HG03103 (cell line): ENCODE results near the gene EXO1.
"Not testable (repeated sequence)": the region's sequence is repeated elsewhere in the genome, so short reads cannot be mapped to it uniquely, and the experiment has no call there.

Experiments
- ATAC-seq: cut with Tn5 transposase; IDR thresholded peaks from one replicate; pipeline ENCODE4 v1.9.1; 2021; ENCODE audit warnings: low read depth; ENCODE audit not compliant: unreplicated experiment

EXO1 gene

DNA sequence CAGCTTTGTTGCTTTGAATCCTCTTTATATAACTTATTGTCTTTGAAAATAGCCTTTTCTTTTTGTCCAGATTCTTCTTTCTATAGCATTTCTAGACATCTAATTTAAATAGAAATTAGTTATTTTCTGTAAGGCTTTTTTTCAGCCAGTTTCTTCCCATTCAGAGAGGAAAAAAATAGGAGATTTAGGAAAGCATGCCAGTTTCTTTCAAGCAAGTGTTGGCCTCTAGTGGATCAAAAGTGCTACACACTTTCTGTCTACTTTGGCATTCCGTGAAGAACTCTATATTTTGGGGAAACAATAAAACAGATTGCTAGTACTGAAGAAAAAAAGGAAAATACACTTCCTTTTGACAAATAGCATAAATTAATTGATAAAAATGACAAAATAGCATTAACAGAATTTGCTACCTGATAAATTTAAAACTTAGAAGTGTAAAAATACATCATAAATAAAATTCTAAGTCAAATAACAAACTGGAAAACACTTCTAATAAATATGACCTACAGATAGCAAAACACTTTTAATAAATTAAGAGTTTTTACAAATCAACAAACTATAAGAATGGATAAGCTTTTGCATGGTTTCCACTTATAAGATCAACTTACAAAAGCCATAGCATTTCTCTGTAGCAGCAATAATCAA lies 13.1 kb upstream of the EXO1 start:
- no peak for ATAC-seq

DNA sequence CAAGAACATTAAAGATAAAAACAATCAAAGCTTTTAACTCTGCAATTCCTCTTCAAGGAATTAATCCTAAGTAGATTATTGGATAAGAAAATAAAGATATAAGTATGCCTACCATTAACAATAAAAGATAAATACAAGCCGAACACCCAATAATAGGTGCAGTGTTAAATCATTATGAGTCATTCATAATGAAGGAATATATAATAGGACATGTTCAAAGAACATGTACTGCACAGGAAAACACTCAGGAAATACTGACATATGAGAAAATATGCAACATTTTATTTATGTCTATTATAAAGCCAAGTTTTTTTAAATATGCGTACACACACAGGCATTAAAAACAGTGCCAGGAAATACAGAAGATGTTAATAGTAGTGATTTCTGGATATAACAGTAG lies 11.1 kb upstream of the EXO1 start:
- no peak for ATAC-seq

DNA sequence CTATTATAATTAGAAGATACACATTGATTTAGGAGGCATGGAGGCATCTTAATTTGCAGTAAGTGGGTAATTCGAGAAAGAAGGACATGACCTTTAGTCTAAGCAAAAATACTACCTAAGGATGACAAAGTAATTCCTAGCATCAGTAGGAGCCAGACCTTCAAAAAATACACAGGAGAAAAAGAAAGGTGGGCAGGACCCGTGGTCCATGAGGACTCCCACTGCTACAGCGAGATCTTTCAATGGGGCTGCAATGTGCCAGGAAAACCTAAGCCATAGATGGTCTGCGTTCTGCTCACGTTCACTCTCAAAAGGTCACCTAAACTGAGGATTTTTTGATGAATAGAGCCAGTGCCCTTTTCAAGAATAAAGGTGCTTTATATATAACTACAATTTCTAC lies 10.6 kb upstream of the EXO1 start:
- no peak for ATAC-seq

DNA sequence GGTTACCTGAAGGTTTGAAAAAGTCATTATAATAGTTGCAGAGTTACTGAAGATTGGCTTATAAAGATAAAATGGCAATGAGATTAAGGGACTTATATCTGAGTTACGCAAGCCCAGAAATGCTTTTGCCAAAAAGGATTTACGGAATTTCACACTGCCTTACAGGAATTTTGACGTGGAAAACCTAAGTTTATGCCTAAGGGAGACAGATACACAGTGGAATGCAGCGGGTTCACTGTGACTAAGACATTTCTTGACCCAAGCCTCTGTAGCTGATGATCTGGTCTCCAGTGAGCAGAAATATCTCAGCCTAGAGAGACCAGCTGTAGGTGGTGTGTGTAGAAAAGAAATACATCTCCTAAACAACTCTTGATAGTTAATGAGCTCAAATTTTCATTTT lies 10.1 kb upstream of the EXO1 start:
- ATAC-seq = no peak

DNA sequence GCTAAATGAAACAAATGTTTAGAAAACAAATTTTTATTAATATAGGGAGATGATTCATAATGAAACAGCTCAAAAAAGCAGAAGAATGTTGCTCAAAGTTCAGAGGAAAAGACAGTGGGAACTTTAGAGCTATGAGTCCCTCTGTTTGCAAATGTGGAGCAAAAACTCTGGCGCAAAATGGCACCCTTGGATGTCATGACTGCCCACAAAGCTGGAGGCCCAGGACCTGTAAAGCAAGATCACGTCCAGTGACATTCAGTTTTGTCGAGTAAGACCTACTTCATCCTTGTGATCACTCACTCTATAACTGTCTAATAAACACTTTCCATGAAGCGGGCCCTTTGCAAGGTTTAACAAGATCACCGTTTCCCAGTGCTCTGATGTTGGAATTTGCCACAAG lies 9.1 kb upstream of the EXO1 start:
- ATAC-seq = no peak

DNA sequence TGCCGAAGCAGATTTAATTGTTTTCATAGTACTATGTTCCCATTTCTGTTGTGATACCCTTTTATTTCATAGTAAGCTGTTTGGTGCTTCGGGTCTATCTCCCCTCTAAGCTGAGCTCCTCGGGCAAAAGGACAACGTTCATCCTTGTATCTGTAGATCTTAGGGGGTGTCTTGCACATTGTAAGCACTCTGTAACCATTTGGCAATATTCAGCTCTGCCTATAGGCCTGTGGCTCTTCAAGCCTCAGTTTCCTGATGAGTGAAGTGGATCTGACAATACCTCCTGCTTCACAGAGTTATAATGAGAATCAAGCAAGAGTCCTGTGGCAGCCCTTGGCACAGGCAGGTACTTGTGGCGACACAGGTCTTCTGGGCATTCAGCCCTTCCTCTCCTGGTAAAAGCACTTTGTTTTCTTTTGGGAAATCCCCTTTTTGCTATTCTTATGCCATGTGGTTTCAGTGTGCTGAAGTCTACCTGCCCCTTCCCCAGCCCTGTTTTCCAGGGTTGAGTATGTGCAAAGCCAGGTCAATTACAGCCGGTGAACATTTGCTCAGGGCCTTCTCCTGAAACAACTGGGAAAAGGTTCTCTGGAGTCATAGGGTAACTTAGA lies 8.5 kb upstream of the EXO1 start:
- ATAC-seq = no peak

DNA sequence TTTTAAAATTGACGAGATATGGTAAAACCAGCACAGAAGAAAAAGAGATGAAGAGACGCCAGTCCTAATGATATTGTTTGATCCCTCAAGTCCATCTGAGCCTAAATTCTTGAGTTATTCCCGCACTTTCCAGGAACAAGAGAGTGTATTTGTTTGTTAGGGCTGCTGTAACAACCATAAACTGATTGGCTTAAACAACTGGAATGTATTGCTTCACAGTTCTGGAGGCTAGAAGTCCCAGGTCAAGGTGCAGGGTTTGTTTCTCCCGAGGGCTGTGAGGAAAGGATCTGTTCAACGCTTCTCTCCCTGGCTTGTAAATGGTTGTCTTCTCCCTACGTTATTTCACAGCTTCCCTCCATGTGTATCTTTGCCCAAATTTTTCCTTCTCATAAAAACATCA lies 7.8 kb upstream of the EXO1 start:
- no peak for ATAC-seq

DNA sequence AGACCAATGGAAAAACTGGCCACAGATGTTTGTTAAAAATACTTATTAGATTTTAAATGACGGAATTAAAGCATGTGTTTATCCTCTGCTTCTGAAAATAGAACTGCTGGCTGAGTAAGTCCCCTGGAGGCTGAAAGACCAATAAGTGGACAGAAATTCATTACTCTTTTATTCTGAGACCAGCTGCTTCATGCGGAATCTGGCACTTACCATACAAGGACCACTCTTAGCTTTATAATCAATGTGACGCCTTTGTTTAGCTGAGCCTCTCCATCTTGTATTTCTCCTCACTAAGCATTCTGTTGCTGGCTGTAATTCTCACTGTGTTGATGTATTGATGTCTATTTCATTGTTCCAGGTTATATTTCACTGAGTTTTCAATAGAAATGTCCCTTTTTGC lies 6.3 kb upstream of the EXO1 start:
- ATAC-seq = no peak

DNA sequence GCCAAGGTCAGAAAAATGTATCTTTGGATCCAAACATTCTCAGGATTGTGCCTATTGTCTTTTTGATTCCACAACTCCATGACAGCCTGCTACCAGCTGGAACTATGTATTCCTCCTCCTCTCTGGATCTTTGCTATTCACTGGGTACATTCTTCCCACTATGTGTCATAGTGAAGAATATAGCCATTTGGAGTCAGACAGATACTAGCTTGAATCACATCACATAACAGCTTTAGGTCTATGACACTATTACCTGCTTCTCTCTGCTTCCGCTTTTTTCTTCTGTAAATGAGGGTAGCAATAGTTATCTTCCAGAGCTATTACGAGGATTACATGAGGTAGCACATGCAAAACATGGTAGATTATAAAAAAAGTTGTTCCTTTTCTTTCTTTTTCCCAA lies 5.4 kb upstream of the EXO1 start:
- no peak for ATAC-seq

DNA sequence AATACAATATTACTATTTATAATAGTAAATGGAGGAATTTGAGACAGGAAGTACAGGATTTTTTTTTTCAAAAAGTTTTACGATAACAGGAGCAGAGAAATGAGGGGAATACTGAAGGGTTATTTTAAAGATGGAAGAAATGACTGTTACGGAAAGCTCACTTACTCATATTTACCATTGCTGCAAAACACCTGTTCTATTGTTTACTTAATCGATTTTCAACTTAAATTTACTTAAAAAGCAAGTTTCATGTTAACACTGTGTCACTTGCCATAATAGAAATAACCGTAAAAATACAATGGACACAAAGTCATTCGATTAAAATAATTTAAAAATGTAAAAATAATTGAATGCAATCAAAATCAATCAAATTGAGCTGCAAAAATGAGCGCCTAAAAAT lies 3.4 kb upstream of the EXO1 start:
- ATAC-seq = no peak

DNA sequence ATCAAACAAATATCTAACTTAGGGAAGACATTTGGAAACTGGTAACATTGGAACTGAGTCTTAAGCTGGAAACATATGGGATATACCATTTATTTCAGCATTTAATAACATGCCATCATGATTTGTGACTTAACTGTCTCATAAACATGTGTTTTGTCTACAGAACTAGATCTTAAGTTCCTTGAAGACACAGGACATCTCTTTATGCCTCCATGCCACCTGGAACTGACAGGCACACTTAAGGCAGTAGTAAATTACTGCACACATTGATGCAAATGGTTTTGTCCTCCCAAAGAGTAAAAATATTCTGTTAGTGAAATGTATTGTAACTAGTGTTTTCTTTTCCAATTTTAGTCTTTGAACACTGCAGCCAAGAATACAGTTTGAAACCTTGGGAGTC lies 1.6 kb upstream of the EXO1 start:
- no peak for ATAC-seq

DNA sequence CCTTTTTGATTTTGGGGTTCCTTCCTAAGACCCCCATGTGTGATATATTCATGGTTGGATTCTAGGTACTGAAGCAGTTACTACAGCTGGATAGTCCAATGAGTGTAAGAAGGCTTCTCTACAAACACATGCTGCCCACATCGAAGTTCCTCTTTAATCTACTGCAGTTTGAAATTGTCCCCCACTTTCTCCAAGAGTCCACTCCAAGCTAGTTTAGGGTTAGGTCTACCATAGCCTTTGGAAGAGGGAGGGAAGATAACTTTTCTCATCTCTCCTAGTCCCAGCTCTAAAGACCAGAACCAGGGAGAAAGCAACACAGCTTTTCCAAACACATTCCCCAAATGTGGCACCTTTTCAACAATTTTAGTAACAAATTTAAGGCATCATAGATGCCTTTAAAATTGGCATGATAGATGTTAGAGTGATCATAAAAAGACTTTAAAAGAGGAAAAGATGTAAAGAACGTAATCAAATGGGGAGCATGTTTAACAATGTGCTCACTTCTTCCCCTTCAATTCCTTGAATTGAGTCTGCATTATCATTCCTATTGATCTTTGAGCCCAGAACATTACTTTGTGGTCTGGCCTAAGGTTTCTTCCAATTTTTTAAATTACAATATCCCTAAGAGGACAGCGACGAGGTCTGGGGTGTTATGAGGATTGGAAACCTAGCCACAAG lies 1.0 kb upstream of the EXO1 start:
- ATAC-seq = no peak

DNA sequence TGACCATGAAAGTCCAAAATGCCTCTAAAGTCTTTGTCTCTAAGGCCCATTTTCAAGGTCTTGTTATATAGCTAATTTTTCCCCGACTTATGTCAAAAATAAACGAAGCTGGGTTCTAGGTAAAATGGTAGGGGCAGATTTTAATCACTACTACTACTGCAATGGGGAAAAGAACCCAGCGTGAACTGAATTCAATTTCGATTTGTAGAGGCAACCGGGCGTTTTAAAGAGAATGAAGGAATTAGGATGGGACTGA lies 536 bp upstream of the EXO1 start:
- ATAC-seq = no peak

DNA sequence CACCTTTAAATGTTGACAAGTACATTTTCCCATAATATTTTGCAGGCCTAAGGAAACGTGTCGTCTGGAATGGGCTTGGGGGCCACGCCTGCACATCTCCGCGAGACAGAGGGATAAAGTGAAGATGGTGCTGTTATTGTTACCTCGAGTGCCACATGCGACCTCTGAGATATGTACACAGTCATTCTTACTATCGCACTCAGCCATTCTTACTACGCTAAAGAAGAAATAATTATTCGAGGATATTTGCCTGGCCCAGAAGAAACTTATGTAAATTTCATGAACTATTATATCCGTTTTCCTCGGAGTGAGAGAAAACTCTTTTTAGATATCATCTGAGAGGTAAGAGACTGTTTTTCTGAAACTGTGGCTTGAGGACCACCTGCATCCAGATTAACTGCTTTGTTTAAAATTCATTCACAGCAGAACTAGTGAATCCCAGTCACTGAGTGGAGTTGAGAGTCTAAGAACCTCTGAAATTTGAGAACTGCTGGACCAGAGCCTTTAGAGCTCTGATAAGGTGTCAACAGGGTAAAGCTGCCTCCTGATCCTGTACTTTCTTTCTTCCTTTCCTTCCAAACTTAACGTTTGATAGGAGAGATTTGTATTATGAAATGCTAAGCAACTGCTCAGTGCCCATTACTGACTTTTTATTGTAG lies 811 bp downstream of the EXO1 start:
- ATAC-seq = no peak

DNA sequence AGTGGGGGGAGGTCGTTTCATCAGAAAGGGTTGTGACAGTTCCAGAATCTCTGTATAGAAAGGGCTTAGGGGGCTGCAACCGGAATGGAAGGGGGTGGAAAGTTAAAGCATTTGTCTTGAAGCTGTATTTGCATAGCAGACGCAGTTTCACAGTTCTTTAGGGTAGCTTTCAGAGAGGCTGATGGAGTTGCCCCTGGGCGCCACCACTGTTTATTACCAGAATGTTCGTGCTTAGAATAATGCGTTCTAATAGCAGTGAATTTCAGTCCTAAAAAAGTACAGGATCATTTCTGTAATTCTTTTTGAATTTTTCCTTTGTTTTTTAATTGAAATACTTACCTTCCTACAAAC lies 1.3 kb downstream of the EXO1 start:
- no peak for ATAC-seq

DNA sequence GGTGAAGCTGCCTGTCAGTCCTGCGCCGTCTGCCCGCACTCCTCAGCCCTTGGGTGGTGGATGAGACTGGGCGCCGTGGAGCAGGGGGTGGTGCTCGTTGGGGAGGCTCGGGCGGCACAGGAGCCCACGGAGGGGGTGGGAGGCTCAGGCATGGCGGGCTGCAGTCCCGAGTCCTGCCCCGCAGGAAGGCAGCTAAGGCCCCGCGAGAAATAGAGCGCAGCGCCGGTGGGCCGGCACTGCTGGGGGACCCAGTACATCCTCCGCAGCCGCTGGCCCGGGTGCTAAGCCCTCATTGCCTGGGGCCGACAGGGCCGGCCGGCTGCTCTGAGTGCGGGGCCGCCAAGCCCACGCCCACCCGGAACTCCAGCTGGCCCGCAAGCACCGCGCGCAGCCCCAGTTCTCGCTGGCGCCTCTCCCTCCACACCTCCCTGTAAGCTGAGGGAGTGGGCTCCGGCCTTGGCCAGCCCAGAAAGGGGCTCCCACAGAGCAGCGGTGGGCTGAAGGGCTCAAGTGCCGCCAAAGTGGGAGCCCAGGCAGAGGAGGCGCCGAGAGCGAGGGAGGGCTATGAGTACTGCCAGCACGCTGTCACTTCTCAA lies 7.6 kb downstream of the EXO1 start:
- ATAC-seq = not testable (repeated sequence)

DNA sequence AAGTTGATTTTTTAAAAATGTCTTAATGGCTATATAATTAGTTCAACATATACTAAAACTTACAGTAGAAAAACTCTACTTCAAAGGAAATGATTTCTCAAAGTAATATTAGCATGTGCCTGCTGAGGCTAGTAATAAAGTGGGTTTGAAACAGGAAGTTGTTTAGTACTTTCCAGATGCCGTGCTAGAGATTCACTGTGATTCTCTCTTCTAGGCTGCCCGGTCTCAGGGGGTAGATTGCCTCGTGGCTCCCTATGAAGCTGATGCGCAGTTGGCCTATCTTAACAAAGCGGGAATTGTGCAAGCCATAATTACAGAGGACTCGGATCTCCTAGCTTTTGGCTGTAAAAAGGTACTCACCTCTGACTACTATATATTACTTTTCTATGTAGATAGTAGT lies 9.1 kb downstream of the EXO1 start:
- peak; percentile 83 for ATAC-seq

DNA sequence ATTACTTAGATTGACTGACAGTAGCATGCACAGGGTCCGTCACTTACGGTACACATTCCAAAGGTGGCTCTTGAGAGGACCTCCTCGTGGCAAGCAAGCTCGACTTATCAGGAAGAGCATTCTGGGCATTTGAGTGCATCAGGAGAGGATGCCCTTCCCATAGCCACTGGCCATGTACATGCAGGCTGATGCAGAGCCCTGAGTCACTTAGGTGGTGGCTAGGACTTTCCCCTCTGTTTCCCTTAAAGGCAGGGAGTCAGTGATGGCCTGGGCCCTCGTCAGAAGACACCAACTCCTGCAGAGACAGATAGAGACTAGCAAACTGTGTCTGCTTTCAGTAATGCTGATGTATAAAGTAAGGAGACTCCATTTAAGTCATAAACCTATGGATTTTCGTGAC lies 12.9 kb downstream of the EXO1 start:
- no peak for ATAC-seq

DNA sequence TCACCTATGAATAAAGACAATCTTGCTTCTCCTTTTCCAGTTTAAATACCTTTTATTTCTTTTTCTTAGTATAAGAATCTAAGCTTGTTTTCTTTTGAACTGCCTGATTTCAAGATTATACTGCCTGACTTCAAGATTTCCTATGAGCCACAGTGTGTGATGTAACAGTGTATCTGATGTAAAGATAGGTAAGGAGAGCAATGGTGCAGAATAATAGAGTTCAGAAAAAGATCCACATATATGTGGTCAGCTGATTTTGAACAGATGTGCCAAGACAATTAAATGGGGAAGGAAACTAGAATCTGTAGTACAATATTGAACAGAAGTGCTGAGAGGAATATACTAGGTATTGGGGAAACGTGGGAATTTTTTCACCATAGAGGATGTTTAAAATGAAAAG lies 21.0 kb downstream of the EXO1 start:
- no peak for ATAC-seq

DNA sequence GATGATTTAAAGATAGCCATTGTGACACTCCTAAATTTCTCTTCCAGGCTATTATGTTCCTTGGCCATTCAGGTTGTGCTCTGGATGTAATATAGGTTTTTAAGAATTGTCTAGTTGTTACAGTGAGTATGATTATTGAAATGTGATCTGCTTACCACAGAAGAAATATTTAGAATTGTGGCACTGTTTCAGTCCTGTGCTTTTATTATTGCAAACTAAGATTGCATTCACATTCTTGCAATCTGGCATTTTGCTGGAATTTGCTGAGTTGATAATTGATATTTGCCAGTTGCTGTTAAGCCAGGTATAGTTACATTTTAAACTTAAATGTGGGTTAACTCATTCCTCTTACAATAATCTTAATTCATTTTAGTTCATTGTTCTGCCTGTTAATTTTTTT lies 22.3 kb downstream of the EXO1 start:
- no peak for ATAC-seq

DNA sequence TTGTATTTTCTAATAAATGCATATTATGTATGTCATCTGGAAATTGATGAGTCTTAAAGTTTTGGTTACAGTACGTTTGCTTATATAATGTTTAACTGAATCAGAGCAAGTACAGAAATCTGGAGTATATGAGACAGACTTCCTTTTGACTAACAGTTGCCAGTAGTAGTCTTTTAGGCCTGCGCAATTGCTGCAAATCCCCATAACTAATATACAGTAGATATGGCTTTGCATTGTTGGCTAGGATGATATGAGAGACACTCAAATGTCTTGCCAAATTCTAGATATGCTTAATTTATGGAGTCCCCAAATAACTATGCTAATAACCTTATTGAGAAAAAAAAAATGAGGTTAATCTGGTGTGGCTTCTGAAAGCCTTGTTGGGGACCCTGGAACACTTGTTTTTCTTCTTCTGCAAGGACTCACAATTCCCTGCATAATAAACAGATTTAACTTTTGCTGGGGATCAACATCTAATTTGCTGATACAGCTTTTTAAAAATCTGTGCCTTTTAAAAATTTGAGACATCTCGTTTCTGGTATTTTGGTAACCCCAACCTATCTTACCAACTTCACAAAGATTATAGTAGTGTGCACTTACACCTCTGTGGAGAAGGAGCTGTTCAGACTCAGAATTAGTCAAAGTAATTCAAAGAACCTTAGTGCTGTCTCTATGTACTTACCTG lies 22.9 kb downstream of the EXO1 start:
- ATAC-seq = no peak
